GM23248 (cell line): ENCODE measurements around the gene SLC15A1. TPM values are rescaled to one million over a fixed set of nuclear protein-coding genes. Genes with fewer than 3 reads are reported as not detected.
A peak's percentile ranks its signal among the peaks of the same experiment; 100 is the strongest.

Experiments used
- DNase-seq: peaks from one replicate; pipeline ENCODE4 v3.0.0-alpha.2; 2015
- H2AFZ ChIP-seq: fragments of 200-600 bp; sonication (generic); 2 replicates; pipeline ENCODE4 v1.6.1; 2016; ENCODE audit warnings: antibody characterized with exemption
- H3F3A ChIP-seq: fragments of 200-600 bp; sonication (generic); 2 replicates; pipeline ENCODE4 v1.6.1; 2016; ENCODE audit warnings: mild to moderate bottlenecking, antibody characterized with exemption, mixed run types; ENCODE audit not compliant: insufficient read depth
- H3K27ac ChIP-seq: fragments of 200-600 bp; sonication (generic); 2 replicates; pipeline ENCODE4 v1.5.1; 2016; ENCODE audit warnings: mild to moderate bottlenecking
- H3K27me3 ChIP-seq: fragments of 200-600 bp; sonication (generic); replicated peaks from 2 replicates; pipeline ENCODE4 v1.6.1; 2016; ENCODE audit warnings: mild to moderate bottlenecking; ENCODE audit not compliant: insufficient read depth
- H3K36me3 ChIP-seq: fragments of 200-600 bp; sonication (generic); 2 replicates; pipeline ENCODE4 v1.6.1; 2016; ENCODE audit warnings: low read depth, mild to moderate bottlenecking
- H3K4me1 ChIP-seq: fragments of 200-600 bp; sonication (generic); 2 replicates; pipeline ENCODE4 v1.6.1; 2016; ENCODE audit warnings: mild to moderate bottlenecking; ENCODE audit not compliant: insufficient read depth
- H3K4me2 ChIP-seq: fragments of 200-600 bp; sonication (generic); one replicate; pipeline ENCODE4 v1.6.1; 2016; ENCODE audit warnings: mild to moderate bottlenecking; ENCODE audit not compliant: unreplicated experiment
- H3K4me3 ChIP-seq: fragments of 200-600 bp; sonication (generic); 2 replicates; pipeline ENCODE4 v1.5.1; 2016; ENCODE audit warnings: mild to moderate bottlenecking
- H3K79me2 ChIP-seq: fragments of 200-600 bp; sonication (generic); 2 replicates; pipeline ENCODE4 v1.6.1; 2016; ENCODE audit warnings: mild to moderate bottlenecking; ENCODE audit not compliant: insufficient read depth
- H3K9ac ChIP-seq: fragments of 200-600 bp; sonication (generic); 2 replicates; pipeline ENCODE4 v1.6.1; 2016; ENCODE audit warnings: mild to moderate bottlenecking
- H3K9me2 ChIP-seq: fragments of 200-600 bp; sonication (generic); 2 replicates; pipeline ENCODE4 v1.6.1; 2016; ENCODE audit warnings: mixed run types, mild to moderate bottlenecking, moderate library complexity; ENCODE audit not compliant: insufficient read depth
- H3K9me3 ChIP-seq: fragments of 200-600 bp; sonication (generic); one replicate; pipeline ENCODE4 v1.6.1; 2017; ENCODE audit warnings: low read depth
- H4K20me1 ChIP-seq: fragments of 200-600 bp; sonication (generic); 2 replicates; pipeline ENCODE4 v1.6.0; 2016; ENCODE audit not compliant: insufficient read depth
- EZH2 ChIP-seq: fragments of 200-600 bp; sonication (generic); IDR thresholded peaks from 2 replicates; pipeline ENCODE4 v1.6.1; 2018; ENCODE audit warnings: antibody characterized with exemption, mild to moderate bottlenecking; ENCODE audit not compliant: insufficient read depth, poor library complexity, severe bottlenecking
- EZH2phosphoT487 ChIP-seq: fragments of 200-600 bp; sonication (generic); IDR thresholded peaks from 2 replicates; pipeline ENCODE4 v1.6.1; 2018; ENCODE audit warnings: antibody characterized with exemption, moderate library complexity, mild to moderate bottlenecking, low read depth; ENCODE audit not compliant: insufficient read depth
- WGBS, 2 experiments: methylation state at CpG; one replicate each; pipeline ENCODE4 v1.1.6; 2015 to 2017; ENCODE audit warnings: low lambda C conversion rate in 2 of 2, low coverage in 1 of 2; ENCODE audit errors: missing lambda C conversion rate in 2 of 2; 5-methylcytosine and 5-hydroxymethylcytosine counted together
- in situ Hi-C: fragments of 300-500 bp; cut with MboI; formaldehyde crosslinking; loops from 2 replicates; pipeline ENCODE4 v1.15.0; 2020
- polyA plus RNA-seq: library from polyadenylated mRNA; unstranded; fragments of >200 nt; fragmentation: Nextera tagmentation; extraction: Ambion mirVana; gene quantifications from 2 replicates; pipeline ENCODE4 v1.2.1, GENCODE V29; 2016
- total RNA-seq: library from RNA; depleted of rRNA; stranded (reverse); fragments of >200 nt; shearing (Covaris generic); gene quantifications from 2 replicates; pipeline ENCODE4 v1.2.3, GENCODE V29; 2014

SLC15A1 gene
- total and polyA plus RNA-seq, 2 experiments from 2014 or later: not detected

GRCh38 chr13:98780451-98780850, 28.0 kb upstream of the SLC15A1 start:
- H3K27me3 ChIP-seq: peaks cover 10% of the 10 kb centered on the region; the same call in 1 of the 2 replicates
- in situ Hi-C loops: no loop called here
- no peaks in the 10 kb centered on the region for H3K36me3 ChIP-seq
- H3K27ac ChIP-seq: no peak overlapping the region
- H3K9me2 ChIP-seq: no peaks in the 10 kb centered on the region
- no peak for TF ChIP-seq EZH2phosphoT487
- TF ChIP-seq EZH2: no peak
- peak; percentile 2 for DNase-seq
- H3K9ac ChIP-seq: no peak overlapping the region
- no peaks in the 10 kb centered on the region for H3K9me3 ChIP-seq
- H4K20me1 ChIP-seq: no peaks in the 10 kb centered on the region
- H3K79me2 ChIP-seq: no peaks in the 10 kb centered on the region
- no peak overlapping the region for H3K4me2 ChIP-seq
- 5 to 7% methylated on average over 2 of the region's 2 CpGs for WGBS, 2 experiments
- H3K4me3 ChIP-seq: no peak overlapping the region
- H2AFZ ChIP-seq: no peak overlapping the region
- no peaks in the 10 kb centered on the region for H3F3A ChIP-seq
- no peaks in the 10 kb centered on the region; the same call in 1 of the 2 replicates for H3K4me1 ChIP-seq

GRCh38 chr13:98779695-98780094, 27.2 kb upstream of the SLC15A1 start:
- TF ChIP-seq EZH2phosphoT487 (no peak), EZH2 (no peak)
- in situ Hi-C loops: no loop called here
- H3K27ac ChIP-seq: no peak overlapping the region
- no peak overlapping the region for H3K9ac ChIP-seq
- H3K79me2 ChIP-seq: no peaks in the 10 kb centered on the region
- no peaks in the 10 kb centered on the region for H3K9me3 ChIP-seq
- H3K4me3 ChIP-seq: no peak overlapping the region
- WGBS, 2 experiments: 48 to 80% methylated on average over 1 of the region's 1 CpG
- no peaks in the 10 kb centered on the region for H3K36me3 ChIP-seq
- H3K27me3 ChIP-seq: peaks cover 10% of the 10 kb centered on the region; the same call in 1 of the 2 replicates
- DNase-seq: no peak
- no peaks in the 10 kb centered on the region for H3K9me2 ChIP-seq
- no peaks in the 10 kb centered on the region; the same call in 1 of the 2 replicates for H3K4me1 ChIP-seq
- no peak overlapping the region for H2AFZ ChIP-seq
- no peak overlapping the region for H3K4me2 ChIP-seq
- no peaks in the 10 kb centered on the region for H4K20me1 ChIP-seq
- no peaks in the 10 kb centered on the region for H3F3A ChIP-seq

GRCh38 chr13:98778749-98779148, 26.3 kb upstream of the SLC15A1 start:
- no peaks in the 10 kb centered on the region; the same call in 1 of the 2 replicates for H3K4me1 ChIP-seq
- no peak overlapping the region for H3K4me2 ChIP-seq
- no peak for TF ChIP-seq EZH2phosphoT487
- TF ChIP-seq EZH2: no peak
- H3K9me2 ChIP-seq: no peaks in the 10 kb centered on the region
- no peak for DNase-seq
- no peaks in the 10 kb centered on the region for H3K36me3 ChIP-seq
- H3F3A ChIP-seq: no peaks in the 10 kb centered on the region
- H3K27me3 ChIP-seq: peaks cover 10% of the 10 kb centered on the region; the same call in 1 of the 2 replicates
- H3K9ac ChIP-seq: no peak overlapping the region
- no peak overlapping the region for H3K4me3 ChIP-seq
- WGBS, 2 experiments: 80 to 82% methylated on average over 8 of the region's 8 CpGs
- in situ Hi-C loops: no loop called here
- no peaks in the 10 kb centered on the region for H3K79me2 ChIP-seq
- H3K27ac ChIP-seq: no peak overlapping the region
- no peaks in the 10 kb centered on the region for H4K20me1 ChIP-seq
- H2AFZ ChIP-seq: no peak overlapping the region
- H3K9me3 ChIP-seq: no peaks in the 10 kb centered on the region

- Histone ChIP-seq H3K9me3 (no peaks in the 10 kb centered on the region), H3K9ac (no peak overlapping the region), H3K4me1 (no peaks in the 10 kb centered on the region; the same call in 1 of the 2 replicates), H4K20me1 (no peaks in the 10 kb centered on the region), H3K36me3 (no peaks in the 10 kb centered on the region), H3K9me2 (no peaks in the 10 kb centered on the region), H3K4me3 (no peak overlapping the region), H3K27ac (no peak overlapping the region), H3K79me2 (no peaks in the 10 kb centered on the region), H3K27me3 (no peaks in the 10 kb centered on the region; the same call in 1 of the 2 replicates), H2AFZ (no peak overlapping the region), H3K4me2 (no peak overlapping the region), H3F3A (no peaks in the 10 kb centered on the region)
- no peak for TF ChIP-seq EZH2phosphoT487
- TF ChIP-seq EZH2: no peak
- in situ Hi-C loops: no loop called here
- no peak for DNase-seq
- 98 to 100% methylated on average over 5 of the region's 5 CpGs for WGBS, 2 experiments
Observed at GRCh38 chr13:98776644-98777043, 24.2 kb upstream of the SLC15A1 start.
